Inflammatory macrophage treated with lipopolysaccharide for 1 hour (primary cell): ENCODE results near the gene MAL.

Experiments used
- DNase-seq, 2 donors: peaks; one replicate each; pipeline ENCODE4 v3.0.0-alpha.2; 2020 to 2022

MAL gene

GRCh38 chr2:94996305-94997100 is 29.0 kb upstream of the MAL start:
- DNase-seq, result no peak

DNA sequence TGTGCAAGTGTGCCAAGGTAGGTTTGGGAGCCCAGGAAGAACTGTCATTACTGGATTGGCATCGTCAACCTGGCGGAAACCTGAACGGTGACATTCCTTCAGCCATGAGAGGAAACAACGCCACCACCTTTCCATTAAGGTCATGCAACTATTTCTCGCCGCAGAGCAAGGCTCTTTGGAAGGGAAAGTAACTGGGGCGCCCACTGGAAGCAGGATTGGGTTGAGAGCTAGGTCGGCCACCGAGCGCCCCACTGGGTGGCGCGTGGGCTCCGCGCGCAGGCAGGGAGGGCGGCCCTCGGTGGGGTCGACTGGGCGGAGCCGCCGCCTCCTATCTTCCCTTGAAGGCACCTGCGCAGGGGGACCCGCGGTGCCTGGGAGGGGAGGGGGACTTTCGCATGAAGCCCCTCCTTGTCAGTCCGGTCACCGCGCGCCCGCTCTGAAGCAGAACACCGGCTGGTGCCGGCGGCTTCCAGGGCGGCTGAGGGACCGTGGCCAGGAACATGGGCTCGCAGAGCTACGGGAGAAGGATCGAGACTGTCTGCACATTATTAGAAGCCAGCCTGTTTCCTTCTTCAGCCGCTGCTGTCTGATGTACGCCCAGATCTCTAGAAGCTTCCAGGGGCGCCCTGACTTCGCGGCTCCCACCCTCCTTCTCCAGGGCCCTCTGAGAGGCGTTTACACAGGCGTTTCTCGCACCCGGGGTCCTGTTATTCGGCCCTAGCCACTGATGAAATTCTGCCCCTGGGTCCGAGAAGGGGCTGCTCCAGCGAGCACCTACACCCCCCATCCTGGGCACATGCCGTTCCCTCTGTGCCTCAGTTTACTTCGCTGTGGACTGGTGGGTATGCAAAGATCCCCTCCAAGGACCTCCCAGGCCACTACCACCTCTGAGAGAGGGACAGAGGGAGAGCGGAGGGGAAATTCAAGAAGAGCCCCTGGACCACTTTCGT is 27.3 kb upstream of the MAL start:
- DNase-seq, result no peak

GRCh38 chr2:94999431-94999883 is 26.1 kb upstream of the MAL start:
- no peak for DNase-seq

- no peak for DNase-seq
These were observed 24.4 kb upstream of the MAL start for GRCh38 chr2:95001051-95001562.

DNA sequence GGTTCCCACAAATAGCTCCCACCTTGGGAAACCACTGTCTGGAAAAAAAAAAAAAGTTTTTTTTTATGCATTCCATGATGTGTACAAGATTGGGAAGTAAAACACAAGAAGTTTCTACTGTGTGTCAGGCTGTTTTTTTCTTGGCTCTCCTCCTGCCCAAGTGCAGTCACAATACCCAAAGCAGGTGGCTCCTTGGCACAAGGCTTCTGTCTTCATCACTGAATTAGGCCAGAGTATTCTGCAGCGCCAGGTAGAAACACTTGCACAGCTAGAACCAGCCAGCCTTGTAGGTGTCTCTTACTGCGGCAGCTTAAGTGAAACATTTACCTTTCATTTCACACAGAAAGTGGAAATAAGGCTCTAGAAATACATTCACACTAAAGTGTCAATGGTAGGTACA is 23.8 kb upstream of the MAL start:
- DNase-seq, result no peak

- DNase-seq, result no peak
These were observed 23.0 kb upstream of the MAL start for GRCh38 chr2:95002498-95002897.

DNA sequence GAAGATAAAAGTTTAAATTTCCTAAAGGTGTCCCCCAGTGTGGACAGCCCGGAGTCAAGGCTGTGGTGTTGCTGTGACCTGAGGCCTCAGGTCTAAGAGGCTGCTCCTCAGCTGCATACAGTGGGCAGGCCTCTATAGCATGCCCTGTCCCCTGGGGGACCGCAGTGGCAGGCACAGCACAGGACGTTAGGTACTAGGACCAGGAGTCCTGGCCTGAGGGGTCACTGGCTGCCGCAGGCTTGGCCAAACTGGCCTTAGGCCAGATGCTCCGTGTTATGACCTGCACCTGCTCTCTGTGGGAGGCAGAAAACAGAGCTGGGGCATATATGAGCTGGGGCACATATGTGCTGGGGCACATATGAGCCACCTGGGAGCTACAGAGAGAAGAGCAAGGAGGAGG is 21.2 kb upstream of the MAL start:
- DNase-seq, result no peak

DNA sequence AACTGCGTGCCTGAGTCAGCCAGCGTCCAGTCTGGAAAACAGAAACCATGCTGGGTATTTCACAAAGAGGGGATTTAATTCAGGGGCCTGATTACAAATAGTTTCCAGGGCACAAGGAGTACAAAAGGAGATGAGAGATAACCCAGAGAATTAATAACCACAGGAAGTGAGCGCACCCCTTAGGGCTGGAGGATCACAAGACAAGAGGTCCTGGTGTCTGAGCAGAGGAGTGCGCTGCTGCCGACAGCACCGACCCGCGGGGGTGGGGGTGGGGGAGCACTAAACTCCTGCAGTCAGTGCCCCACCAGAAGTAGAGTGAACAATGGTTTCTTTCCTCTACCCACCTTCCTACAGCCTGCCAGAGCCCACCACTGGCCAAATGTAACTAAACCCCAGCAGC is 20.8 kb upstream of the MAL start:
- DNase-seq, result no peak

GRCh38 chr2:95005726-95006125 is 19.8 kb upstream of the MAL start:
- no peak for DNase-seq

- peak; percentile 11 to 20 for DNase-seq
These were observed 18.9 kb upstream of the MAL start for GRCh38 chr2:95006588-95006987.

GRCh38 chr2:95007031-95007609 is 18.4 kb upstream of the MAL start:
- DNase-seq, result no peak

- DNase-seq, result no peak
These were observed 17.7 kb upstream of the MAL start for GRCh38 chr2:95007822-95008221.

DNA sequence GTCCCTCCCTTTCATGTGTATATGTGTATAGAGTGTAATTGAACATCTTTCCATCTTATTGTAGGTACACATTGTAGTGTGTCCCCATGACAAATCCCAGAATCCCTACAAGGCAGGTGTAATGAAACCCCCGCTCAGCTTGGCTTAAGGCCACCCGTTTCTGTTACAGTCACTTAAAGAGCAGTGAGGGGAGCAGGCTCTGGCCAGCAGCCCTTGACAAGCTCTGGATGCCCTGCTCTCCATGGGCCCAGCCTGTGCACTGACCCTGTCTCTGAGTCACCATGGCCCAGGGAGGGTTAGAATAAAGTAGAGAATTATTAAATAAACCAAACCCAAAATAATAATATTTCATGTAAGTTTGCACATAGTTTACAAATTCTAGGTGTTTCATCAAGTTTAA is 17.2 kb upstream of the MAL start:
- DNase-seq, result no peak

DNA sequence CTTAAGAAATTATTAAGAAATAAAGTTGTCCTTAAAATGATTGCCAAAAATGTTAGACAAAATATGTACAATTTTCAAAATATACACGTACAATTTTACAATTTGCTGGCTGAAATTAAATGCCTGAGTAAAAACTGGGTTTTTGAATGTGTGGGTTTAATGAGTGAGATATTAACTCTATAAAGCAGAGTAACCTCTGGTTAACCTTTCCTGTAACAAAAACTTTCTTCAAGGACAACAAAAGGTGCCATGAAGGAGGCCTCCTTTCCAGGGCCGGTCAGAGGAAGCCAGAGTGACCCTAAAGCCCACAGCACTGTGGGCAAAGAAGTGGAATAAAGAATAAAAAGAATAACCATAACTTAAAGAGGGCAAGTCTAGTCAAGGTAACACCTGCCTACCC is 16.5 kb upstream of the MAL start:
- DNase-seq, result no peak

DNA sequence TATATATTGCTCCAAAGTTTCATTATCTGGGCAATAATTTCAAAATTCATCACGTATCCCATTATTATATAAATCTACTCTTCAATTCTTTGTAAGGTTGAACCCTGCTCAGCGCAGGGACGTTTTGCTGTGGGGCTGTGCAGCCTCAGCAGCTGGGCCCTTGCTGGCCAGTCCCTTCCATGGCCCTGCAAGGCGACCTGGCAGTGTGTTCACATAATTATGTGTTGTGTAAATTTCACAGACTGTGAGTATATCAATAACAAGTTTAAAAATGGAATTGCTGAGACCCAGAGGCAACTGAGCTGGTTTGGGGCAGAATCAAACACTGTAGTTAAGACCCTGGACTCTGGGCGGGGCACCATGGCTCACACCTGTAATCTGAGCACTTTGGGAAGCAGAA is 16.1 kb upstream of the MAL start:
- no peak for DNase-seq

DNA sequence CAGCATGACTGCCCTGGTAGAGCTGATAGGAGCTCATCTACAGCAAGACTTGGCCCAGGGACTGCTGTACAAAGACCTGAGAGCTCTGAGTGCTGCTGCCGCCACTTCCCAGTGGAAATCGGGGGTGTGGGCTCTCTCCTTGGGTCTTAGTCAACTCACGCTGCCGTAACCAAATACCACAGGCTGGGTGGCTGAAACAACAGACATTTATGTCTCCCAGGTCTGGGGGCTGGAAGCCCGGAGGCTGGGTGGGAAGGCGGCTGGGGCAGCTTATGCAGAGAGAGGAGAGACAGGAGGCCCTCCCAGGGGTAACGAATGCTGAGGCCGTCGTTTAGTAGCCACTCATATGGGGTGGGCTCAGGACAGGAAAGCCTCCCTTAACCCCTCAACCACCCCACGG is 15.4 kb upstream of the MAL start:
- no peak for DNase-seq

DNA sequence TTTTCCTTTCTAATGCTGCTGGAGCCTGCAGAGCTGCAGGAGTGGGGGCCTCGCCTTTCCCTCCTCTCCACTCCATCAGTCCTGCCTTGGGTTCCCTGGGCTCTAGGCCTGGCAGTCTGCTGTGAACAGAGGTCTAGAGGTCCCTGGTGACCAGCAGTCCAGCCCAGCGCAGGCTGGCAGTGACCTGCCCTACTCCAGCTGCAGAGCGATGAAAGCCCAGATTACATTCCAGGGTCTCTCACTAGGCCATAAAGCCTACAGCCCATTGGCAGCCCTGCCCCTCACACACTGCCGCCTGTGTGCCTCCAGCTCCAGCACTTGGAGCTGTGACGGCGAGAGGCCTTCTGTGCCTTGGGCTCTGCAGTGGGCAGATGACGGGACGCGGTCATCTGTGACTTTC is 14.8 kb upstream of the MAL start:
- DNase-seq, result no peak

DNA sequence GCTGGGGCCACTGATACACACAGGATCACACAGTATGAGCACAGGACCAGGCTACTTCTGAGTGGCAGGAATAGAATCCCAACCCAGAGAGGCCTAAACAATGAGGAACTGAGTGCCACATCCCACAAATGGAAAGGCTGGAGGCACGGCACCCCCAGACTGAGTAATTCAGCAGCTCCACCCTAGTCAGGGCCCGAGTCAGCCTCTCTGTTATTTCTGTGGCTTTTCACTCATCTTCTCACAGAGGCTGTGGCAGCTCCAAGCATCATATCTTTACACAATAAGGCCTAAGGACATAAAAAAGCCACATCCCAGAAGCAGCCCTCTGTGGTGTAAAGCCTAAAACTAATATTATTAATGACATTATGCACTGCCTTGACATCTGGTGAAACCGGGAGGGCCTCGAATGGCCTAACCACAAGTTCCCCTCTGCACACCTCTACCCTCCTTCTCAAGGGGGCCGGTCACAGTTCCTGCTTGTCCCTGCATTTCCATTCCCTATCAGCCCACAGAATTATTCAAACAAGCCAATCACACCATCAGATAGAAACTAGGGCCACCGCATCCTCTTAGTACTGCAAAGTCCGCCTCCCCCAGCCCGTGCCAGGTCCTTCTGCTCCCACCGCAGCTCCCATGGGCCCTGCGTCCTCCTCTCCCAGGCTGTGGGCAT is 12.5 kb upstream of the MAL start:
- DNase-seq, result no peak

GRCh38 chr2:95013726-95014125 is 11.8 kb upstream of the MAL start:
- DNase-seq, result no peak

DNA sequence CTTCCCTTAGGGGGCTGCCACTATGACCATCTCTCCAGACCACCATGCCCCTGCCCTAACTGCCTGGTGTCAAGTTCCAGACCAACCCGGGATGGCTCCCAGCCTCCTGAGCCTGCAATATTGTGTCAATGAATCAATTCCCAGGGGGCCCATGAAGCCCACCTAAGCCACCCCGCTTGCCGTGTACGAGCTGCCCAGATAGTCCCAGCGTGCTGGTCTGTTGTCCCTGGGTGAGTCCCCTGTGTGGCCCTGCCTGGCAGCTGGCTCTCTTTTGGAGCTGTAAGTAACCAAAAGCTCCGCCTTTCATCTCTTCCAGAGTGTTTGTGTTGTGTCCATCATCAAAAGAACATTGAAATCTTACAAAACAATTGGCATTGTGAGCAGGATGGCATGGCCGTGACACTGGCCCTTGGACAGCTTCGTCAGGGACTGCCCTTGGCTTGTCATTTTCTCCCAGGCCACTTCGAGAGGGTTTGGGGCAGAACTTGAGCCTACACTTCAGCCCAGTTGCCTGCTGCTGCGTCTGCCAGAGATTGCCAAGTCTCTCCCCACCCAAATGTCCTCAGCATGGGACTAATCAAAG is 11.3 kb upstream of the MAL start:
- DNase-seq, result no peak

DNA sequence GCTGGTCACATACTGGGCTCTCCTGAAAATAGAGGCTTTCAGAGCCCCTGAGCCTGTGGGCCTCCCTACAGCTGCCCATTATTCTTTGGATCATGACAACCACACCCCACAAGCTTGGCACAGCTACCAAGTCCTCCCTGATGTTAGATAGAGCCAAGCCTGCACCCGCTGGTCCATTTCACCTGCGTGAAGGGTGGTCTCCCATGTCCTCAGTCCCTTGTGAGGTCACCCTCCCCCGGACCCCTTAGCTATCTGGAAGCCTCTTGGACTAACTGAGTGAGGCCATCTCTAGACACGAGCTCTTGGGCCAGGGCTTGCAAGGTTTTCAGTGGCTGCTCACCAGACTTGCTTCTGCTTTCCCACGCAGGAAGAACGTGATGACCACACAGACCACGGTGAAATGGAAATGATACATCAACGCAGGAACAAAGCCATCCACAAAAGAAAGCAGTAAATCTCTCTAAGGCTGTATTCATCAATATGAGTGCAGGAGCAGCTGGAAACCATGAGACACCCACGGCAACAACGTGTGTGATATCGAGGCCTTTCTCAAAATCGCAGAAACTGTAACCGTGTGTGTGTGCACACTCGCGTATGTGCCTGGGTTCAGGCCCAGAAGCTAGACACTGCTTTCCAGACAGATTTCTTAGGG is 10.1 kb upstream of the MAL start:
- DNase-seq, result no peak

DNA sequence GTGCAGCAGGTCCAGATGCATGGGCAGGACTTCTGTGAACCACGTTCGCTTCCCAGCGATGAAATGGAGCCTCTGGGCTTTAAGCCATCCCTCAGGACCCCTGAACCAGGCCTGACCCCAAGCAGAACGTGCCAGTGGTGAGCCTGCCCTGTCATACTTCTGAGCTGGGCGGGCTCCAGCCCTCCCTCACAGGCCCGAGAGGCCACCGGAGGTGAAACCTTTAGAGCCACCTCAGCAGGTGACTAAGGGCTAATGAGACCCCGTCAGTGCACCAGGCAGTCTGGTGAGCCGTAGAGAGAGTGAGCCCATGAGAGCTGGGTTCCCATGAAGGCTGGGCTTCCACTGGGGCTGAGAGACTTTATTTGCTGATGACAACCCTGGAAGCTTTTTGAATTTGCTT is 8.9 kb upstream of the MAL start:
- DNase-seq, result no peak
